NCI-H2227 treated with DMSO at 0.1 percent for 48 hours (cell line): ENCODE data around the gene CNTN4.
"Not testable (repeated sequence)": the region's sequence is repeated elsewhere in the genome, so short reads cannot be mapped to it uniquely, and the experiment has no call there.

Source experiments
- DNase-seq: peaks from one replicate; lab custom pipeline; 2025; lab: John Stamatoyannopoulos, UW

Gene CNTN4

DNA sequence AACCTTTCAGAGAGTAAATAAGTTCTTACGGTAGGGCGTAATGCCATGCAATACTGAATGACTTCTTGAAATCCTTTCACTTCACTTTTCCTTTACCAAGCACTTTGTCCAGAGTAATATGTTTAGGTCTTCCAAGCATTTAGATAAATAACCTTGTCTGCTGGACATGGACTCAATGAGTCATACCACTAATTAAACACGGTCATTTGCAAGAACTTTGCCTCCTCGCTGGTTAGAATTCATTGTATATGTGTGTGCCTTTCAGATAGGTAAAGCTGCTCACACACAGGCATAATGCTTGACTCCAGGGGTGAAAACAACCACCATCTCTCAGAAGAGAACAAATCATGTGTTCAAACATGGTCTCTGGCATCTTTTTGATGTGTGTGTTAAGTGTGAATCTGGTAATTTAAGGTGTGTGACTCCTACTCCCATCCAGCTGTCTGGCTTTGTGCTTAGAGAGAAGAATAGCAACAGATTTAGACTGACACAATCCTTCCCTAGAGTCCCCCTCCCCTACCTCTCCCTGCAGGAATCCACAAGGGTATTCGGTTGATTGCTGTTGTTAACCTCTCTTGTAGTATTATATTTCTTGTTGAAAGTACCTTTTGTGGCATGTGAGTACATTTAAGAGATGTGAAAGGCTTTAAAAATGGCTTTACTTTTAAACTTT, 419.0 kb downstream of the CNTN4 start:
- DNase-seq, result no peak

DNA sequence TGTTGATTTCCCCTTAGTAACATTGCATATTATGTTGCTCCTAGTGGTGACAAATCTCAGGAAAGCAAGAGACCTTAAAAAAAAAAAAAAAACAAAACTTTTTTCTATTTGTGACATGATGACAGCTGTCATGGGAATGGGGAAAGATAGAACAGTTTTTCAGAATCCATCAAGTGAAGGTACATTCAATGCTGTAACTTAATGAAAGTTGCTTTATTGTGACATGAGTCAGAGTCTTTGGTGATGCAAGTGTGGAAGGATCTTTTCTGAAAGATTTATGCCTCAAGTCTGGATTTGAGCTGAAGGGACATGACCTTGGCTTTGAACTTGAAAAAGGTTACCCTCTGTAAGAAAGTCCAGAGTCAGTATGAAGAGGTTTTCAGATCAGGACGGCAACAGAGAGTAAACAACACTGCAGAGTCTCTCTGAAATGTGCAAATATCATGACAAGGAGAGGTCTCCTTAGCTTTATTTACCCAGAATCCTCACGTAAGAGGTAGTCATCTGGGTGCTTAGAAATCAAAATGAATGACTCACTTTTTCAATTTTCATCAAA, 424.7 kb downstream of the CNTN4 start:
- no peak for DNase-seq

DNA sequence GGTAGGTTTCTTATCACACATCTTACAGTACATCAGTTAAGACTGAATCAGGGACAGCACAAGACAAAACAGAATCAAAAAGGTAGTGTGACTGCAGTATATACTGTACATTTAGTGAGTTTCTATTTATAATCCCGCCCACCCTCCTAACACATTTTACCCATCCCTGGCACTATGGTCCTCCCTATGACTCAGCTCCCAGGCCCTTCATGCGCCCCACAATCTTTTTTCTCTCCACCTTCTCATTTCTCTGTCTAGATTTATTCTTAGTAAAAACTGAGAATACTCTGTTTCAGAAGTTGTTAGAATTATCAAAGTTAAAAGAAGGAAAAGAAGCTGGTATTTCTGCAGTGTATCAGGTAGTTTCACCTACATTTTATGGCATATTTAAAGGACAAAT, 427.3 kb downstream of the CNTN4 start:
- DNase-seq, result no peak

DNA sequence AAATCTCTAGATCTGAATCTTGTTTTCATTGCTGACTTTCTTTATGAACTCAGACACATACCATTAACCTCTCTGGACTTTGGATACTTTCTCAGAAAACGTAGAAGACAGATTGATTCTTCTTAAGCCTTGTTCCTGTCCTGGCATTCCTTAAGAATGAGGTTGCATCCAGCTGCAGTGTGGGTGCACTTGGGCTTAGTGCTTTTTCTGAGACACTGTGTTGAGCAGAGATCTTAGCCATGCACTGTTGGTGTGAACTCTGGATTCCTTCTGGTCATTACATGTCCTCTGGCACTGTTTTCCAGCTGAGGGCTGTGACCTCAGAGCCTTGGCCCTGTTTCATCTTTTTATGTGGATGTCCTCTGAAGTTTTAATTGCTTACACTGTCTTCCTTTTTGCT, 428.3 kb downstream of the CNTN4 start:
- no peak for DNase-seq

DNA sequence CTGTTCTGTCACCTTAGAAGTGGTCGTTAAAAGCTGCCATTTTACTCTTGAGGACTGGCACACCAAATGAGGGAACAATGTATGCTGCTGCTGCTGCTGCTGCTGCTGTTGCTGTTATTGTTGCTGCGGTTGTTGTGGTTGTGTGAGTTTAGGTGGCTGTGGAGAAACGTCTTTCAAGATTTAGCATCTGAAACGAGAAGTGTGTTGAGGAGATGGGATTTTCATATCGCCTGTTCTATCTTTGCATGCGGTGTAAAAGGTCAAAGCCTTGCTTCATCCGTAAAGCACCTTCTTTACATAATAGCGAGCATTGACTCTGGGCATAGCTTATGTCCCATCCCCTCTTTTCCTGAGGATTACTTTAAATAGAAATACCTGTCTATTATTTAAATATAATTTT, 428.7 kb downstream of the CNTN4 start:
- not testable (repeated sequence) for DNase-seq

DNA sequence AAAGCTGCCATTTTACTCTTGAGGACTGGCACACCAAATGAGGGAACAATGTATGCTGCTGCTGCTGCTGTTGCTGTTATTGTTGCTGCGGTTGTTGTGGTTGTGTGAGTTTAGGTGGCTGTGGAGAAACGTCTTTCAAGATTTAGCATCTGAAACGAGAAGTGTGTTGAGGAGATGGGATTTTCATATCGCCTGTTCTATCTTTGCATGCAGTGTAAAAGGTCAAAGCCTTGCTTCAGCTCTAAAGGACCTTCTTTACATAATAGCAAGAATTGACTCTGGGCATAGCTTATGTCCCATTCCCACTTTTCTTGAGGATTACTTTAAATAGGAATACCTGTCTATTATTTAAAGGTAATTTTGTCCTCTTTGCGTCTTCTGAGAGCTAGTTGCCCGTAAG, 436.1 kb downstream of the CNTN4 start:
- DNase-seq, result not testable (repeated sequence)

DNA sequence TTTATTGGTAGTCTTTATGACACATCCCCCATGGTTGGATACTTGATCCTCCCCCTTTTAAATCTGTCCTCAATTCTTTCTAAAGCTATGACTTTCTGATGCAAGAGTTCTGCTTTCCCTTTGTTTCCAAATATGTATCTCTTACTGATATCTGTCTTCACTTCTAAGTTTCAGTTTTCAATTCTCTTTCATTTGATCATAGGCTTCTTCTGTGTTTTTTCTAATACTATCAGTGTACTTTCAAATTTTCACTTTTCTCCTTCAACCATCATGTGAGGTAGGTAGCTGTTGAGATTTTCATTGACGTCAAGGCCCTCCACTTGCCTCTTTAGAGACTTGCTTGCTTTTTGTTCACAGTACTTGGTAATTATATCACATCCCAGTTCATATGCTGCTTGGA, 436.5 kb downstream of the CNTN4 start:
- DNase-seq, result no peak

DNA sequence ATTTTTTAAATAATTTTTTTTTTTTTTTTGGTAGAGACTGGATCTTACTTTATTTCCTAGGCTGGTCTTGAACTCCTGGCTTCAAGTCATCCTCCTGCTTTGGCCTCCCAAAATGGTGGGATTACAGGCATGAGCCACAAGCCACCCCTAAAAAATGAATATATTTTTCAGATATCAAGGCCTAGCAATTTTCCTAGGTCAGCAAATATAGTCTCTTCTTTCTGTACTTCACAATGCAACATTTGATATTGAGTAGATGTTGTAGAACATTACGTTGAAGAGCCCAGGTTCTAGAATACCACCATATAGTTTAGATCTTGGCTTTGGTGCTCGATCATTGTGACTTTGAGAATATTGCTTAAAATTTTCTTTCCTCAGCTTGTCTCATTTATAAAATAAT, 437.9 kb downstream of the CNTN4 start:
- no peak for DNase-seq

DNA sequence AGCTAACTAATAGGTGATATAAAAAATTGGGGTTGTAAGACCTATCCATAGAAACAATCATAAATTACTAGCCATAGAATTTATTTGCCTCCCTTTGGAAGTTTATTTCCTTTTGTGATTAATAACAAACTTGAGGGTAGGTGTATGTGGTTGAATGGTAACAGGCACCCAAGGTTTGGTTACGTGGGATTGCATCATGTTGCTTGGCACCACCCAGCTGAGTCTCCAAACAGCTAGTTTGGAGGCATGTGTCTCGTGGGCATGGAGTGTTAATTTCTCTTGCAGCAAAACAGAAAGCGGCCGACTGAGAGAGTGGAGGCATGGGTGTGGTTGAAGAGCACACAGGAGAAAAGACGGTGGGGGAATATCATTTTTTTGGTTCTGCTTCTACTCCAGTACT, 441.4 kb downstream of the CNTN4 start:
- no peak for DNase-seq

DNA sequence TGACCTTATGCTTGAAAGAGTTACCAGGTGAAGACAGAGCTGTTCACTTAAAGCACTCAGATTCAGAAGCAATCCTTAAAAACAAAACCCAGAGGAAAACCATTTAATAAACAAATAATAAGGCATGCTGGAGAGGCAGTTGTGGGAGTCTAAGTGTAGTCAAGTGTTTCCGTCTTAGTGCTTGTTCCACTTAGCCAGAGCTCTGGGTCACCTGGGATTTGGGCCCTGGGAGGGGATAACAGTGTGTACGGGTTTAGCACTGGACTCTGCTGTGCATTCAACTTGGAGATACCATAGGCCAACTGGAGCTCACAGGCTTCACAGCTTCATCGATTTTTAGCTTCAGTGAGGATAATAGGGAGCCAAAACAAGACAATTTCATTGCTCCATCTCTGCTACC, 444.6 kb downstream of the CNTN4 start:
- DNase-seq, result no peak

DNA sequence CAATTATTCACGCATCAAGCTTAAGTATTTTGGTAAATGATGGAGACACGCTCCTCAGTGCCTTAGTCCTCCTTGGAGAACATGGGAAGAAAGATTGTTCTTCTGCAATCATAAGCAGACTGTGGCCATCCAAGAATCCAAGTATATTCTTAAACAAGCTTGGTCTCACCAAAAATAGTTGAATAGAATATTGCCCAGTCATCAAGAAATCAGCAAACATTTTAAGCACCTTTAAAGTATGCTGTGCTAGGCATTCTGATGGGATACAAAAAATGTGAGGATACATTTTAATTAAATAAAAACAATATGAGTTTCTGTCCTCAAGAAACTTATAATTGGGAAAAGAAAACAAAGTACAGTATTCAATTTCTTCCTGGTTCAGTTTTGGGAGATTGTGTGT, 445.5 kb downstream of the CNTN4 start:
- DNase-seq, result no peak

DNA sequence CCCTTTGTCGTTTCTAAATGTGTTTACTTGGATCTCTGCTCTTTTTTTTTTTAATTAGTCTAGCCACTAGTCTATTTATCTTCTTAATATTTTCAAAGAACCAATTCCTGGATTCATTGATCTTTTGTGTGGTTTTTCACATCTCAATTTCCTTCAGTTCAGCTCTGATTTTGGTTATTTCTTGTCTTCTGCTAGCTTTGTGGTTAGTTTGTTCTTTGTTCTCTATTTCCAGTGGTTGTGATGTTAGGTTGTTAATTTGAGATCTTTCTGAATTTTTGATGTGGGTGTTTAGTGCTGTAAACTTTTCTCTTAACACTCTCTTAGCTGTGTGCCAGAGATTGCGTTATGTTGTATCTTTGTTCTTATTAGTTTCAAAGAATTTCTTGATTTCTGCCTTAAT, 446.1 kb downstream of the CNTN4 start:
- DNase-seq, result no peak

DNA sequence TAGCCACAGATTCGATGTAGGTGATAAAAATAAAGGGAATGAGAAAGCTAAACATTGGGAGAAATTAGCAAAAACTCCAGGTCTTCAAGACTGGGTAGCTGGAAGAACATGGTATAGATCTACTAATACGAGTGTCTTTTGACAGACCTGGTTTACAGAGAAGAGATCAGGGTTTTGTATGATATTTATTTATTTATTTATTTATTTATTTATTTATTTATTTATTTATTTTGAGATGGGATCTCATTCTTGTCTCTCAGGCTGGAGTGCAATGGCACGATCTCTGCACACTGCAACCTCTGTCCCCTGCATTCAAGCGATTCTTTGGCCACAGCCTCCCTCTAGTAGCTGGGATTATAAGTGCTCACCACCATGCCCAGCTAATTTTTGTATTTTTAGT, 448.4 kb downstream of the CNTN4 start:
- no peak for DNase-seq

DNA sequence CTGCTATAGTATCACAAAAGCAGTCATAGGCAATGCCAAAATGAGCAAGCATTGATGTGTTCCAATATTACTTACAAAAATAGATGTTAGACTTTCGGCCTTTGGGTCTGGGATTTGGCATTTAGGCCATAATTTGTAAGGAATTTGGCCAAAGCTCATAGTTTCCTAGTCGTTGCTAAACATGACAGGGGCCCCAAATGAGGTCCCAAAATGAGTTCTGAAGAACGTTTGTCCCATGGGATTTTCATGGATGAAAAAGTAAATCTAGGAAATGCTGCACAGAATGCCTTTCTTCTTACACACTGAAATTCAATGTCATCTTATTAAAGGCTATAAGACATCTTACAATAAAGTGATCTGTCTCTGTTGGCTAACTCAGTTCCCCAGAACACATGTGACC, 456.0 kb downstream of the CNTN4 start:
- no peak for DNase-seq

DNA sequence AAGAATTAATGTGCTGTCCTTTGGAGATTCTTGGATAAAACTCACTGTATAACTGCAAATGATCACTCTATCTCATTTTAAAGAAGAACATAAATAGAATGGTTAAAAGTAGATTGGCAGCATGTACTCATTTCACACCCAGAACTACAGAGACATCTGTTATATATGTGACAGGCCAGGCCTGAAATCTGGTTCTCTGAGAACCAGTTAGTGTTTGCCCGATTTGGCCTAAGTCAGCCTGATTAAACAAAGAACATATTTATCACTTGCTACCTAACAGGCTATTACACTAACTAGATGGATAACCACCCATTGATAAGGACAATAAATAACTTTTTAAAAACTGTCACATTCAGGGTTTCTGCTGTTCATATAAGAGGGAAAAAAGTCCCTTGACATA, 460.1 kb downstream of the CNTN4 start:
- DNase-seq, result no peak

DNA sequence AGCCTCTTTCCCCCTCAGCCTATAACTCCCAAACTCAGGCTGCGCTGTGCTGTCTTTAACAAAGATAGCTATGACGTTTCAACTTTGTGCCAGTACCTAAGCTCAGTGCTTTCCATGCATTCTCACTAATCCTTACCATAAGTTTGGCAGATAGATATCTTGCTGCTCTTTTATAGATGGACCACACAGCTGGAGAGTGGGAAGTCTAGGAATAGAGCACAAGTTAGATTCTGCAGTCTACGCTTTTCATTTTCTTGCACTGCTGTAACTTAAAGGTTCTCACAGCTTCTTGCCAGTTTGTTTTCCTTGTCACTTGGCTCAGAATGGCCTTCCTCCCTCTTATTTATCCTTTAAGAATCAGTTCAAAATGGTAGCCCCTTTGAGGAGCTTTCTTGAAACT, 468.8 kb downstream of the CNTN4 start:
- DNase-seq, result no peak

DNA sequence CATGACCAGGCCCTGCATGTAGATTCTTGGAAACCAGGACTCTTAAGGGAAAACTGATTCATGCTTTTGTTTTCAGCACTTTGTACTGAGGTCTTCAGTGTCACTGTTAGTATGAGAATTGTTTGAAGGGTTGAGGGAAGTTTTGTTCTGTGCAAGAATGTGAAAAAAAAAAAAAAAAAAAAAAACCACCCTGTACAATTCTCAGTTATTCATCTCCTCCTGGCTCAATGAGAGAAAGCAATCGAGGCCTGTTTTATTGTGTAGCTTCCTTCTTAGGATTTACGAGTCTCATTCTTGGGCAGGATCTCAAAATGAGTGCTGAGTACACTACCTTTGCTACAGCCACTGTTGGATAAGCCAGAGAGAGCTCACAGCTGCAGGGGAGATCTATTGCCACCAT, 469.5 kb downstream of the CNTN4 start:
- no peak for DNase-seq

DNA sequence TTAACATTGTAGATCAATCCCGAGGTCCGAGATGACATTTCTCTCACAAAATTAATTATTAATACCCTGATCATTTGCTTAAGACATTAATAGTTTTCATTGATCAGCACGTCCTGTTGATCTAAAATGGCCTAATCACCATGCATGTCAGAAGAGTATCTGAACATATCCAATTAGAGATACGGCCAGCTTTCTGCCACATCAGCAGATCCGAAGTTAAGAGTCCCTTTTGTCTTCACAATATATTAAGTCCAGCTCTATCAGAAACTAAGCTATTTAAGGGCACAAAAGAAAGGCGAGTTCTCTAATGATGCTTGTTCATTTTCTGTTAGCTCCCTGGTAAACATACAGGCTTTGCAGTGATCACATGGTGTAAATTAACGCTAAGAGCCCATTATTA, 470.3 kb downstream of the CNTN4 start:
- no peak for DNase-seq

DNA sequence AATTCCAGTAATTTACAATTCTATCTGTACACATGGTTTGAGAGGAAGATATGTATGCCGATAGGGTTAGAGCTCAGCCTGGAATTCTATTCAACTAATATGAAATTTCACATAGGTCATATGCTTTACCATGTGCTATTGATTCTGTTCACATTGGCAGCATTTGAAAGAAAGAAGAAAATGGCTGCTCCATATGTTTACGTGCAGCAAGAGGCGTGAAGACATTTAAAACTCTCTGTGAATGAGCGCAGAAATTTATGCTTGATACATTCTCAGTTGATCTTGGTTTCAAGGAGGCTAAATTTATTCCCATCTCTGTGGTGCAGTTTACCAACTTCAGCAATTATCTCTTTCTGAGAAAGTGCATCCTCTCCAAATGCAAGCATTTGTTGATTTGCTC, 478.9 kb downstream of the CNTN4 start:
- DNase-seq, result no peak

DNA sequence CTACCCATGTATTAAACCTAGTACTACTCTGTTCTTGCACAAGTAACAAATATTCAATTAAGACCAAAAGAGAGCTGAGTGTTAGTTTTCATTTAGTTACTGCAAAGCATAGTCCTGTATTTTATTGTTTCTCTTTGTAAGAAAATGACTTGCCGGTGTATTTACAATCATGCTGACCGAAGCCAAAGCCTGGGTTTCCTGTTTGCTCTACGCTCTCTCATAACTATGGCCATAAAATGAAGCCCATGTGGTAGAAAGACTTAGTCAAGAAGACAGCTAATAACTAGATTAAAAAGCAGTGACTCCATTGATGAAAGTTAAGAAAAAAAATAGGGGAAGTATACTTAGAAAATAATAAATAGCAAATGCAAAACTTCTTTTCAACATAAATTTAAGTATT, 479.9 kb downstream of the CNTN4 start:
- DNase-seq, result no peak

DNA sequence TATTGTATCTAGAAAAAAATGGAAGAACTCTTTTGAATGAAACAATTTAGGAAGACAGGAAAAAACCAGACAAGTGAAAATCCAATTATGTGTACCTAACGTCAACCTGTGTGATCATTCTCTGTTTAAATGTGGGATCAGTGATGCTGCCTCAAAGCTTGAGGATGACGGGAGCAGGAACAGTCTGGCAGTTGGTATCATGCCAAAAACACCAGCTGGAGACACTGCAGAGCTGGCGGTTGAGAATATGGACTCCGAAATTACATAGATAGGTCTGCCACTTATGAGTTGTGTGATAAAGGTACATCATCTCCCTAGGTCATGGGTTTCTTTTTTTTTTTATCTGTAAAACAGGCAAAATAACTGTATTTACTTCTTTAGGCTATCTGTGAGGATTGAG, 480.5 kb downstream of the CNTN4 start:
- DNase-seq, result no peak

DNA sequence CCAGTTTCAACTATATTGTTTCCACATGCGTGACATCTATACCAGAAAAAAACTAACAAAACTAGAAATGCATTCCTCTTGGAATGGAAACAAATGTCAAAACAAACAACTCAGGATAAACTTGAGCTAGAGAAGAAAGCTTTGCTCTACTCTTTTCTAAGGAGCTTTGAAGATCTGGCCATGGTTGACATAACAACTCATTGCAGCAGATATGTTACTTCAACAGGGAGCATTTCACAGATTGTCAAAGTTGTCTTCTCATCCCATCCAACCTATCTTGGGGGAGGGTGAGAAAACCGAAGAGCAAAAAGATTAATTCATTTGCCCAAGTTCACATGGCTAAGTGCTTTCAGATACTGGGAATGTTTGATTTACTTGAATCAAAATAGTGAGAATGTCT, 484.4 kb downstream of the CNTN4 start:
- DNase-seq, result no peak

DNA sequence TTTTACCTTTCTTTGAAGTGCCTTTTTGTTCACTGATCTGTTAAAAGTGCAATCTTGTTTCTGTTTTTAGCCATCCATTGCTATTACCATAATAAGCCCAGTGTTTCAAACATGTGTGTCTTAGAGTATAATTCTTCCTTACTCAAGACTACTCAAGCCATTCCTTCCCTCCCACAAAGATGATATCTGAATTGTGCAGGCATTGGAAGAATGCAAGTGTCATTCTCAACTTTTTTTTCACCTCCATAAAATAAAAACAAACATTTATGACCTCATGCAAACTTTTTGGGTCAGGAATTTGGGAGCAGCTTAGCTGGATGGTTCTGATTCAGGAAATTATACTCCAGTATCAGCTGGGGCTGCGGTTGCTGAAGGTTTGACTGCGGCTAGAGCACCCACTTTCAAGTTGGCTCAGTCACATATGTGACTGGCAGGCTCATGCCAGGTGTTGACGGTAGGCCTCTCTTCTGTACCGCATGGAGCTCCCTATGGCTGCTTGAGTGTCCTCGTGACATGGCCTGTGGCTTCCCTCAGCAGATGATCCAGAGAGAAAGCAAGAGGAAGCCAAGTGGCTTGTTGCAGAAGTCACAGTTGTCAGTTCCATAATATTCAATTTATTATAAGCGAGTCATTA, 490.8 kb downstream of the CNTN4 start:
- DNase-seq, result no peak

DNA sequence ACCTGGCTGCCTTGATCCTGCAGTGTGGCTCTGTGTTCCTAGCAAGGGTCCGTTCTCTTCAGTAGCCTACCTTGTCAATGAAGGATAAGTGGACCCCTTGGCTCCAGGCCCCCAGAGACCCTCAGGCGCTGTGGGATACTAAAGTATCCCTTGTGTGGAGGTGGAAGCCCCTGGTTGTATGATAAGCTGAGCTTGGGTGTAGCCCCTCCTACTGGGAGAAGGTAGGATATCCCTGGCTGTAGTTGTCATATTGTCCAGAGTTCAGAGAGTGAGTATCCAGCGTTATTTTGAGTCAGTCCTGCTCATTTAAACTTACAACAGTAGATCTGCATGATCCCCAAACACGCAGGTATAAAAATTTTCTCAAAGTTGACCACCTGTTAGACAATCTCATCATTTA, 496.8 kb downstream of the CNTN4 start:
- no peak for DNase-seq
